Stomach (tissue), 9 donors: ENCODE results near the gene DKK1. TPM values are rescaled to one million over a fixed set of nuclear protein-coding genes. Genes with fewer than 3 reads are reported as not detected.

Experiments
- DNase-seq, 2 donors: peaks; one replicate each; pipeline versions ENCODE4 v3.0.0 to v3.0.0-alpha.2; 2013 to 2019
- H3K27ac ChIP-seq, 5 donors: fragments of 200-600 bp in 4 of 5; sonication (generic) in 4 of 5; one replicate each; pipeline ENCODE4 v1.5.1; 2013 to 2019; ENCODE audit warnings: mild to moderate bottlenecking in 1 of 5, moderate library complexity in 1 of 5
- H3K27me3 ChIP-seq, 3 donors: fragments of 200-600 bp; sonication (generic); one replicate each; pipeline ENCODE4 v1.5.1; 2017 to 2019; ENCODE audit warnings: mixed run types in 1 of 3
- H3K36me3 ChIP-seq, 4 donors: fragments of 200-600 bp; sonication (generic); 1 replicate in 3 of 4; 2 replicates in 1 of 4; pipeline ENCODE4 v1.5.1; 2016 to 2019
- H3K4me1 ChIP-seq, 4 donors: fragments of 200-600 bp; sonication (generic); one replicate each; pipeline ENCODE4 v1.5.1; 2016 to 2019
- H3K4me3 ChIP-seq, 4 donors: fragments of 200-600 bp; sonication (generic) in 3 of 4; one replicate each; pipeline ENCODE4 v1.5.1; 2016 to 2019; ENCODE audit warnings: mild to moderate bottlenecking in 1 of 4
- H3K9me3 ChIP-seq, 4 donors: fragments of 200-600 bp; sonication (generic); one replicate each; pipeline ENCODE4 v1.5.1; 2016 to 2019
- CTCF ChIP-seq, 7 experiments: fragments of 450-650 bp in 4 of 7; fragments of 200-600 bp in 3 of 7; sonication (generic) in 3 of 7; IDR thresholded peaks; one replicate each; pipeline ENCODE4 v1.5.1; 2016 to 2019; ENCODE audit warnings: antibody characterized with exemption in 7 of 7, control low read depth in 2 of 7, mild to moderate bottlenecking in 1 of 7
- EP300 ChIP-seq: sonication (generic); formaldehyde crosslinking; IDR thresholded peaks from one replicate; pipeline ENCODE4 v1.6.1; 2017; ENCODE audit warnings: antibody characterized with exemption
- POLR2A ChIP-seq, 4 donors: fragments of 450-650 bp; IDR thresholded peaks; one replicate each; pipeline ENCODE4 v1.6.1; 2016; ENCODE audit warnings: antibody characterized with exemption in 4 of 4, control low read depth in 2 of 4, mild to moderate bottlenecking in 1 of 4, moderate library complexity in 1 of 4
- POLR2AphosphoS5 ChIP-seq, 3 donors: sonication (generic); formaldehyde crosslinking; IDR thresholded peaks; one replicate each; pipeline ENCODE4 v1.6.1; 2016; ENCODE audit warnings: antibody characterized with exemption in 3 of 3
- WGBS, 5 donors: extraction: QIAGEN DNeasy Blood & Tissue Kit in 3 of 5; methylation state at CpG; one replicate each; pipeline versions ENCODE4 v1.1.5 to v1.1.7; 2013 to 2018; 5-methylcytosine and 5-hydroxymethylcytosine counted together
- intact Hi-C: fragments of 100-400 bp; cut with DNase I; formaldehyde crosslinking; loops from one replicate; pipeline ENCODE4 v1.15.1; 2023; ENCODE audit warnings: low total_unique reads
- polyA plus RNA-seq, 3 donors: library from polyadenylated mRNA; stranded (reverse); fragments of 200-250 nt; gene quantifications; one replicate each; pipeline ENCODE4 v1.2.3, GENCODE V29; 2013
- total RNA-seq, 5 donors: library from RNA; depleted of rRNA; stranded (reverse); fragments of >200 nt; gene quantifications; one replicate each; pipeline versions ENCODE4 v1.1.0 to v1.2.3, GENCODE V29; 2014 to 2016
- donor health status: healthy with polysubstance abuse.
- donor health status: Bipolar disorder and iron deficiency.
- donor health status: healthy.

Gene DKK1
- total and polyA plus RNA-seq, 8 donors = 0.73 to 4.0 (median 1.2) TPM; not detected in 3

DNA sequence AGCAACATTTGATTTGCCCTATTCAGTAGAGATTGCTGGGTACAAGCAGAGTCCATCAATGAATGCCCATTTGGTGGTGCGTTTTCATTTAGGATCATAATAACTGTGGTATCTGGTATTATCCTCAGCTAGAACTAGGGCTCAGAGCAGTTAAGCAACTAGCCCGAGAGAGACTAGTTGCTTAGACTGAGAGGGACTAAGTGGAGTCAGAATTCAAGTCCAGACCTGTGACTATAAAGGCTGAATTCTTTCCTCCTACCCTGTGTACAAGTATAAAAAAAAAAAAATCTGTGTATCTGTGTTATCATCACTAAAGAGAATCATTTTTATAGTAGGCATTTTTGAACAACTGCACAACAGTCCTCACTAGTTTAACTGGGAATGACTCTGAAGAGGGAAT is 45.3 kb upstream of the DKK1 start:
- Histone ChIP-seq H3K27ac (no peak overlapping the region), H3K4me1 (no peaks in the 10 kb centered on the region), H3K27me3 (no peaks in the 10 kb centered on the region), H3K36me3 (peaks cover 0 to 11% (median 3%) of the 10 kb centered on the region in 4 donors), H3K9me3 (no peaks in the 10 kb centered on the region), H3K4me3 (no peak overlapping the region)
- TF ChIP-seq POLR2A (IDR thresholded peaks at IDR 0.05) = no peak
- intact Hi-C loops = no loop called here
- DNase-seq = no peak
- WGBS, 5 donors = 86 to 94% (median 91%) methylated on average over 2 of the region's 2 CpGs

- TF ChIP-seq POLR2AphosphoS5 (IDR thresholded peaks at IDR 0.05) (no peak), EP300 (no peak), POLR2A (IDR thresholded peaks at IDR 0.05) (no peak), CTCF (IDR thresholded peaks at IDR 0.05) (no peak)
- 67 to 83% (median 80%) methylated on average over 4 of the region's 4 CpGs for whole genome bisulfite sequencing, 5 donors
Observed at GRCh38 chr10:52269233-52269632, 44.8 kb upstream of the DKK1 start.

GRCh38 chr10:52276163-52276562 is 37.9 kb upstream of the DKK1 start:
- intact Hi-C loops = no loop called here
- Histone ChIP-seq H3K27ac (no peak overlapping the region), H3K4me3 (no peak overlapping the region), H3K36me3 (peaks cover 0 to 11% (median under 1%) of the 10 kb centered on the region in 4 donors), H3K4me1 (no peaks in the 10 kb centered on the region), H3K9me3 (peaks cover 0 to 4% (median 0%) of the 10 kb centered on the region in 4 donors), H3K27me3 (no peaks in the 10 kb centered on the region)
- no peak for TF ChIP-seq EP300
- no peak for TF ChIP-seq CTCF (IDR thresholded peaks at IDR 0.05)
- no peak for TF ChIP-seq POLR2A (IDR thresholded peaks at IDR 0.05)
- no peak for TF ChIP-seq POLR2AphosphoS5 (IDR thresholded peaks at IDR 0.05)
- no peak for DNase-seq
- WGBS, 5 donors = 66 to 97% (median 93%) methylated on average over 2 of the region's 2 CpGs

More at GRCh38 chr10:52269233-52269632, 44.8 kb upstream of the DKK1 start:
- Histone ChIP-seq H3K27ac (no peak overlapping the region), H3K9me3 (no peaks in the 10 kb centered on the region), H3K4me1 (no peaks in the 10 kb centered on the region), H3K4me3 (no peak overlapping the region), H3K27me3 (no peaks in the 10 kb centered on the region), H3K36me3 (peaks cover 0 to 11% (median 3%) of the 10 kb centered on the region in 4 donors)
- intact Hi-C loops = no loop called here
- no peak for DNase-seq

GRCh38 chr10:52276986-52277385 is 37.1 kb upstream of the DKK1 start:
- Histone ChIP-seq H3K9me3 (peaks cover 0 to 4% (median 0%) of the 10 kb centered on the region in 4 donors), H3K4me1 (no peaks in the 10 kb centered on the region), H3K36me3 (peaks cover 0 to 3% (median 0%) of the 10 kb centered on the region in 4 donors), H3K27ac (no peak overlapping the region), H3K27me3 (no peaks in the 10 kb centered on the region), H3K4me3 (no peak overlapping the region)
- TF ChIP-seq POLR2A (IDR thresholded peaks at IDR 0.05) (no peak), POLR2AphosphoS5 (IDR thresholded peaks at IDR 0.05) (no peak), EP300 (no peak), CTCF (IDR thresholded peaks at IDR 0.05) (no peak)
- DNase-seq = no peak
- intact Hi-C loops = no loop called here
- 35 to 48% (median 43%) methylated on average over 1 of the region's 1 CpG for WGBS, 5 donors

- WGBS, 5 donors = 40 to 74% (median 65%) methylated on average over 3 of the region's 3 CpGs
- intact Hi-C loops = no loop called here
- TF ChIP-seq POLR2A (IDR thresholded peaks at IDR 0.05) (no peak), EP300 (no peak), CTCF (IDR thresholded peaks at IDR 0.05) (no peak), POLR2AphosphoS5 (IDR thresholded peaks at IDR 0.05) (no peak)
Observed at GRCh38 chr10:52279546-52279945, 34.5 kb upstream of the DKK1 start.

More at GRCh38 chr10:52279546-52279945, 34.5 kb upstream of the DKK1 start:
- H3K27ac ChIP-seq = no peak overlapping the region
- H3K4me3 ChIP-seq = no peak overlapping the region
- DNase-seq = no peak
- peaks cover 0 to 4% (median 0%) of the 10 kb centered on the region in 4 donors for H3K9me3 ChIP-seq
- peaks cover 0 to 5% (median 0%) of the 10 kb centered on the region in 4 donors for H3K36me3 ChIP-seq
- H3K27me3 ChIP-seq = no peaks in the 10 kb centered on the region
- H3K4me1 ChIP-seq = no peaks in the 10 kb centered on the region
